ENCODE results near the gene CEP83.

CEP83 gene

DNA sequence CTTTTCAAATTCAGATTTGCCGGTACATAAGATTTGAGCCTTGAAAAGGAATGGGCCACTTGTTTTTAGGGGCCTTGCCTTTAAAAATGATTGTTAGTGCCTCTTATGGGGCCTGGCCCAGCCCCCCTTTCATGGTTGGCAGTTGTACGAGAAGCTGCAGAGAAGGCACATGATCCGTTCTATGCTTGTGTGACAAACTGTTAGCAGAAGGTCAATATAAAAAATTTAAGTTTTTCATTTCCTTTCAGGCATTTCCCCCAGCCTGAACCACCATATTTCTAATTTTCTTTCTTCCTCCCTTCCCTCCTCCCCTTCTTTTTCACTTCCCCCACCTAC, 192.2 kb downstream of the CEP83 start:
- H3K4me2 ChIP-seq: peak overlapping the region; percentile 72

DNA sequence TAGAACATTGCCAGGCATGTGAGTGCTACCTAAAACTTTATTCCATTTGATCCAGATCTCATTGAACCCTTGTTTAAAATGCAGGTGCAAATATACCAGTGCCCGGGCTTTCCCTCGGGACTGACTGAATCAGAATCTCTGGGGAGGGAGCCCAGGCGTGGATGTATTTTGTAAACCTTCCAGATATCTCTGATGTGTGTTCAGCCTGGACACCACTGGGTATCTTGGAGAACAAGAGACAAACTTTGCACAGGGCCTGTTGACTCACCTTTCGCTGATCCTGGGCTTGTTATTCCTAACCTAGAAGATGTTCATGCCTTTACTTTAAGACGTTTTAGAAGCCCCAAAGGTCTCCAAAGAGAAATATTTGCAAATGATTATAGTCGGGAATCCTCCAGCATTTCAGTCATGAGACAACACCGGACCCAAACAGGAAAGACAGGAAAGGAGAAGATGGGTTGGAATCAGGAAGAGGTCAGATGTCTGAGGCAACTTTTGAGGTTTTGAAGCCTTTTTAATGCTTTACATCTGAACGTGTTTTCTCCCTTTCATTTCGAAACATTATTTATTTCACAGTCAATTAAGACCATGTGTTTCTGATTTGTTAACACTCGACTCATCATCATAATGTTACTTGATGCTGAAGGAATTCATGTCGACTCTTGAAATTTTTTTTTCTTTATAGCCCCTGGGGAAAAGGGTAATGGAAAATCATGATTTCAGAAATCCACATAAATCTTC, 192.7 kb downstream of the CEP83 start:
- Histone ChIP-seq H3K4me3 (no peak overlapping the region), H3K27me3 (no peaks in the 10 kb centered on the region), H3K27ac (no peak overlapping the region), H4K20me1 (no peaks in the 10 kb centered on the region), H3K9ac (no peak overlapping the region), H3K4me2 (peak overlapping the region; percentile 72), H3K4me1 (peaks cover 46% of the 10 kb centered on the region), H3K9me3 (no peaks in the 10 kb centered on the region), H3K36me3 (no peaks in the 10 kb centered on the region)
- no peak for TF ChIP-seq Cebpa-rat (IDR thresholded peaks at IDR 0.05)

More for the DNA sequence above, 192.2 kb downstream of the CEP83 start:
- no peaks in the 10 kb centered on the region for H4K20me1 ChIP-seq
- H3K4me1 ChIP-seq: peaks cover 40% of the 10 kb centered on the region
- no peaks in the 10 kb centered on the region for H3K27me3 ChIP-seq
- no peaks in the 10 kb centered on the region for H3K36me3 ChIP-seq
- no peak overlapping the region for H3K27ac ChIP-seq
- no peaks in the 10 kb centered on the region for H3K9me3 ChIP-seq
- H3K4me3 ChIP-seq: no peak overlapping the region
- TF ChIP-seq Cebpa-rat (IDR thresholded peaks at IDR 0.05): no peak
- no peak overlapping the region for H3K9ac ChIP-seq

DNA sequence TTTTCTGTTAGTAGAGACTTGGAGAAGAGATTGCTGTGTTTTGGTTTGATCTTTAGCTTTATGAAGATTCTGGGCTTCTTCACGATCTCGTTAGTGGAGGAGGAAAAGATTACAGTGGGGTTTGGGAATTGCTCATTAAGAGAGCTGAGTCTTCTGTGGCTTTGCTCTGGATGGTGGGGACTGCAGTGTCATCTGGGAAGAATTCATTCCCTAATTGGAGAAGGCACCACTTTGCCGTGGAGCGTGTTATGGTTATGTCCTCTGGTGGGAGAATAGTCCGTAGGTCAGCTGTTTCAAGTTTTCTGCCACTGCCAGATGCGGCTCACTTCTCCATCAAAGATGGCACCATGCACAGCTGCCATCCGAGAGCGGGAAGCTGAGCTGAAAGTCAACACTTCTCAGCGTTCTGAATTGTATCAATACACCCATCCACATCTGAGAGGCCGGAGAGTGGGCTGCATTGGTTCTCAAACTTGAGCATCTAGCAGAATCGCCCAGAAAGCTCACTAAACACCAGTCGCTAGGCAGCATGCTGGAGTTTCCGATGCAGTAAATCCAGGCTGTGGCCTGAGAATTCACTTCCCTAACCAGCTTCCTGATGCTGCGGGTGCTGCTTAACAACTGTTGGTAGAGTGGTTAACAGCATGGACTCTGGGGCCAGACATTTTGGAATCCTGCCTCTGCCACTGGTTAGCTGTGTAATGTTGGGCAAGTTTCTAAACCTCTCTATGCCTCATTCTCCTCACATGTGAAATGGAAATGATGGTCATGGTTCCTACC, 193.5 kb downstream of the CEP83 start:
- Histone ChIP-seq H3K27me3 (no peaks in the 10 kb centered on the region), H3K9me3 (no peaks in the 10 kb centered on the region), H3K4me3 (no peak overlapping the region), H3K36me3 (no peaks in the 10 kb centered on the region), H3K4me2 (peak overlapping the region; percentile 72), H4K20me1 (no peaks in the 10 kb centered on the region), H3K4me1 (peaks cover 51% of the 10 kb centered on the region), H3K9ac (no peak overlapping the region), H3K27ac (no peak overlapping the region)
- no peak for TF ChIP-seq Cebpa-rat (IDR thresholded peaks at IDR 0.05)

DNA sequence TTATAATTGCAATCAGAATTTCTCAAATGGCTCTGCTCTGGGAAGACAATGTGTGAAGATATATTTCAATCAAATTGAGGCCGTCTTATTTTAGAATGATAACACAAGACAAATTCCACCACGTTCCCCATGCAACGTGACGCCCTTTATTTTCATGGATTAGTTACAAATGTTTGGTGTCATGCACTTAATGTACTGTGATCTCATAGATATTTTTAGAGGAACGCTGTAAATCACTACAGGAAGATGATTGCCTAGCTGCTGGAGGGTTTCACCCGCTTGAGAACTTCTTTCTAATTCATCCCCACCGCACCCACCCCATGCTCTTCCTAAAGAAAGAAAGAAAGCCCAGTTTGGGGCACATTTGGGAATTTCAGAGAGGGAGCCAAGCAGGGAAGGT, 194.1 kb downstream of the CEP83 start:
- Histone ChIP-seq H3K9ac (no peak overlapping the region), H3K9me3 (no peaks in the 10 kb centered on the region), H3K4me1 (peaks cover 51% of the 10 kb centered on the region), H3K4me3 (no peak overlapping the region), H3K36me3 (no peaks in the 10 kb centered on the region), H4K20me1 (no peaks in the 10 kb centered on the region), H3K4me2 (no peak overlapping the region), H3K27ac (no peak overlapping the region), H3K27me3 (no peaks in the 10 kb centered on the region)
- no peak for TF ChIP-seq Cebpa-rat (IDR thresholded peaks at IDR 0.05)

DNA sequence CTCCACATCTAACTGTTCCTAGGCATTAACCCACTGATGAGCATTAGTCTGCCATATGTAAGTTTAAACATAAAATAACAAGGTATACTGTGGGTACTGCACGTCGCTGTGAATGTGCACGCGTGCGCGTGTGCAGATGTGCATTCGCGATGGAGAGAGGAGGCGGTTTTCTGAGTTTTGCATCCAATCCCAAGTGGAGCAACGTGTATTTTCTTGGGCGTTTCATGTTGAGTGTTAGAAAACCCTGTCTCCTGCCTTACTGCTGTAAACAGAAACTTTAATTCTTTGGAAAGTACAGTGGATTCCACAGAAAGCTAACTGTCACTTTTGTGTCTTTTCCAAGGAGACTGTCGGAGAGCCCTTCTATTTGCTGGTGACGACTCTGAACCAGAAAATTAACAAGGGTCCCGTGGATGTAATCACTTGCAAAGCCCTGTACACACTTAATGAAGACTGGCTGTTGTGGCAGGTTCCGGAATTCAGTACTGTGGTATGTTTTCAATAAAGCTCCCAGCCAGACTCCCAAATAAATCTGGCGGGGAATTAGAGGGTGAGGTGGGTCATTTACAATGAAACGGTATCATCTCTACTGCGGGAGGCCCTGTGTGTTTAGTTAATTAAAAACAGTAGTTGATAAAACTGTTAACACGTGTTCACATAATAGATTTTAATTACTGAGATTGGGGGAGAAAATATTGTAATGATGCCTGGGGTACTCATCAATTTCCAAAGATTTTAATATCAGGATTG, 194.8 kb downstream of the CEP83 start:
- H3K4me3 ChIP-seq: no peak overlapping the region
- no peak for TF ChIP-seq Cebpa-rat (IDR thresholded peaks at IDR 0.05)
- no peak overlapping the region for H3K4me2 ChIP-seq
- no peak overlapping the region for H3K9ac ChIP-seq
- H3K27me3 ChIP-seq: no peaks in the 10 kb centered on the region
- no peaks in the 10 kb centered on the region for H3K9me3 ChIP-seq
- peaks cover 51% of the 10 kb centered on the region for H3K4me1 ChIP-seq
- no peaks in the 10 kb centered on the region for H4K20me1 ChIP-seq
- H3K27ac ChIP-seq: no peak overlapping the region
- no peaks in the 10 kb centered on the region for H3K36me3 ChIP-seq

DNA sequence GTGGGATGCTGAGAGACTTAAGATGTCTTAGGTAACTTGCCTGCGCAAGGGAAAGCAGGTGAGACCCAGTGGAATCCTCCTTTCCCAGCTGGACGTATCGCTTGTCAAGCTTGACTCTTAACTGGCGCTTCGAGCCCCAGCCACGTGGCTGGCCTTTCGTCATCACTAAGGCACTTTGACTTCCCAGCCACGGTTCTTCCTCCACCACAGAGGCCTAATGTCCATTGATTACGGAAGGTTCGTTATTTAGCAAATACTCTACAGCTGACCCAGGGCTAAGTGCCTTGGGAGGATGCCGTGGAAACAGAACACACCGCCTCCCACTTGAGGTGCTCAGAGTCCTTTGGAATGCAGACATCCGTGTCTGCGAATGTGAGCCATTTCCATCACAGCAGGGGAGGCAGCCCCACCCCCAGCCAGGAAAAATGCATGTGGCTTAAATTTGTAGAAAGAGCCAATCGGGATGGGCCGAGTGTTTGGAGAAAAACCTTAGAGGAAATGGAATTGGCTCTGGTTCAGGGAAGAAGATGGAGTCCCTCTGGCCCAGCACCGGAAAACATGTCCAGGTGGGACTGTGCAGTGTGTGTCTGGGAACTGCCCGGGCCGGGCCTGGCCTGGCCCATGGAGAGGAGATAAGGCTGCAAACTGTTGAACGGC, 195.6 kb downstream of the CEP83 start:
- peak overlapping the region; percentile 86 for H3K4me2 ChIP-seq
- H3K4me3 ChIP-seq: no peak overlapping the region
- no peaks in the 10 kb centered on the region for H4K20me1 ChIP-seq
- H3K9ac ChIP-seq: no peak overlapping the region
- no peaks in the 10 kb centered on the region for H3K36me3 ChIP-seq
- no peak overlapping the region for H3K27ac ChIP-seq
- no peaks in the 10 kb centered on the region for H3K9me3 ChIP-seq
- H3K4me1 ChIP-seq: peaks cover 51% of the 10 kb centered on the region
- no peak for TF ChIP-seq Cebpa-rat (IDR thresholded peaks at IDR 0.05)
- H3K27me3 ChIP-seq: no peaks in the 10 kb centered on the region

DNA sequence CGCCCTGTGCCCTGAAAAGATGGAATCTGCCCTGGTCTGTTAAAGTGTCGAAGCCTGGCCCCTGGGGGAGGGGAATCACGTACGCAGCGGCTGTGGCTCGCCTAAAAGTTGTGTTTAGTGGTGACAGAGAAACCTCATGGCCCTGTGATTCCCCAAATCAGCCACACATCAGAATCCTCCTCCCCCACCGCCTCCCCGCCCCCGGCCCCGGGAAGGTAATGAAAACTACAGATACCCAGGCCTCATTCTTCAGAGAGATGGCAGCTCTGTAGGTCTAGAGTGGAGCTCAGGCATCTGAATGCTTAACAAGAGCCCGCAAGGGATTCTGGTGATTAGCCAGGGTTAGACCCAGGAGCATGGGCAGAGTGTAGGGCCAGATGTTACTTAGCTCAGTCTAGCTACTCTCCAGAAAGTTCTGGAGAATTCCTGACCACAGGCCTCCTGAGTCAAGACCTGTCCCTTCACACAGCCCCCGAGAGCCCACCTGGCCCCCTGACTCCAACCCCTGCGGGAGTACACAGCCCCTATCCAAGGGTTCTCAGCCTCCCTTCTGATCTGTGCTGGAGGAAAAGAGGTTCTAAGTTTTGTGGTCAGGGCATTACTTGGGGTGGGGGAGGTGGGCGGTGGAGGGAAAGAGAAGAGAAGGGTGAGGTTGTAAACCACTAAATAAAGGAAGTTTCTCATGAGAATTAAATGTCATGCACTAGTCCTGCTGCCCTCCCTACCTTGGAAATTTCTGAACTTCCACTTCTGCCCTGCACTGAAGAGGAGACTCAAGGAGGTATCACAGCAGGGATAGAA, 196.5 kb downstream of the CEP83 start:
- Histone ChIP-seq H3K36me3 (no peaks in the 10 kb centered on the region), H3K4me3 (peak overlapping the region; percentile 67), H3K9me3 (no peaks in the 10 kb centered on the region), H4K20me1 (no peaks in the 10 kb centered on the region), H3K4me1 (peaks cover 51% of the 10 kb centered on the region), H3K27me3 (no peaks in the 10 kb centered on the region), H3K27ac (peak overlapping the region; percentile 76), H3K4me2 (peak overlapping the region; percentile 86), H3K9ac (peak overlapping the region; percentile 75)
- no peak for TF ChIP-seq Cebpa-rat (IDR thresholded peaks at IDR 0.05)

DNA sequence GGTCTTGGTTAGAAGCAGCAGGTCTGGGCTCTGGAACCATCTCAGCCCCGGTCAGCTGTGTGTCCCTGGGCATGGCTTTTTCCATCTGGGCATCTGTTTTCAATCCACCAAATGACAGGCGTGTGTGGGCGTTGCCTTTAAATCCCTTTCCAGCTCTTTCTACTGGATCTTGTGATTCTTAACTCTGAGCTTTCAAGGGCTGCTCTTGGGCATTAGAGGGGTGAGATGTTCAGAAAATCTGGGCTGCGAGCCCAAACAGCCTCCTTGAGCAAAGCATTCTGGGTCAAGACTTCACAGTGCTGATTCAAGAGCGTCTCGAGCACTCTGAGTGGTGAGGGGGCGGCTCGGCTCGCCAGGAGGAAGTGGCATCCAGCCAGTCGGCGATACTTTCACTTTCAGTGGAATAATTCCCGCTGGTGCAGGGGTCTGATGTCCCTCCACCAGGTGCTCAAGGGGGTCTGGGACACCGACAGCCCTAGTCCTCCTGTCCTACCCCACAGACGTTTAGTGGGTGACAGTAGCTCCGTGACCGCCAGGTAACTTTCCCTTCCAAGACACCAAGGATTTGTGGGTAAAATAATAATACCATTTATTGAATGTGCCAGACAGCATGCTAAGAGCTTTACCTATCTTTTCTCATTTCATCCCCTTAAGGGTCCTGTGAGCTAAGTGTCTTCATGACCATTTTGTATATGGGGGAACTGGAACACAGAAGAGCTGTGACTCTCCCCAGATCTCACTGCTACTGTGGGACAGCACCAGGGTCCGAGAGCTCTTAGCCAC, 197.2 kb downstream of the CEP83 start:
- H3K9me3 ChIP-seq: no peaks in the 10 kb centered on the region
- peak overlapping the region; percentile 67 for H3K4me3 ChIP-seq
- peaks cover 43% of the 10 kb centered on the region for H3K4me1 ChIP-seq
- no peaks in the 10 kb centered on the region for H3K36me3 ChIP-seq
- peak overlapping the region; percentile 86 for H3K4me2 ChIP-seq
- no peaks in the 10 kb centered on the region for H4K20me1 ChIP-seq
- H3K27me3 ChIP-seq: no peaks in the 10 kb centered on the region
- H3K27ac ChIP-seq: peak overlapping the region; percentile 76
- peak overlapping the region; percentile 75 for H3K9ac ChIP-seq
- no peak for TF ChIP-seq Cebpa-rat (IDR thresholded peaks at IDR 0.05)

Measured in BLaER1 (cell line).